LHCN-M2 (cell line): ENCODE results near the gene IL3RA. TPM values are rescaled to one million over a fixed set of nuclear protein-coding genes. Genes with fewer than 3 reads are reported as not detected.
"Not testable (repeated sequence)": the region's sequence is repeated elsewhere in the genome, so short reads cannot be mapped to it uniquely, and the experiment has no call there.

Source experiments
- DNase-seq: peaks from one replicate; pipeline ENCODE4 v3.0.0-alpha.2; 2012; ENCODE audit warnings: low read depth
- polyA plus RNA-seq: library from polyadenylated mRNA; unstranded; fragments of >200 nt; gene quantifications from one replicate; pipeline ENCODE4 v1.2.1, GENCODE V29; 2012; ENCODE audit warnings: missing spikeins
- total RNA-seq: library from RNA; depleted of rRNA; stranded (reverse); fragments of >200 nt; gene quantifications from 2 replicates; pipeline ENCODE4 v1.2.3, GENCODE V29; 2014; rRNA removed

Gene IL3RA
- not detected in 2 replicates for total RNA-seq
- 0.05 TPM for polyA plus RNA-seq

GRCh38 chrX:1336331-1336943 is at the start of gene IL3RA:
Gene IL3RA, plus strand, starts transcription at chrX:1336785. Its CDS starts 4,981 bp downstream, at chrX:1341766.
- DNase-seq = no peak

GRCh38 chrX:1289535-1289934 is 47.0 kb upstream of the IL3RA start:
- DNase-seq = no peak

DNA sequence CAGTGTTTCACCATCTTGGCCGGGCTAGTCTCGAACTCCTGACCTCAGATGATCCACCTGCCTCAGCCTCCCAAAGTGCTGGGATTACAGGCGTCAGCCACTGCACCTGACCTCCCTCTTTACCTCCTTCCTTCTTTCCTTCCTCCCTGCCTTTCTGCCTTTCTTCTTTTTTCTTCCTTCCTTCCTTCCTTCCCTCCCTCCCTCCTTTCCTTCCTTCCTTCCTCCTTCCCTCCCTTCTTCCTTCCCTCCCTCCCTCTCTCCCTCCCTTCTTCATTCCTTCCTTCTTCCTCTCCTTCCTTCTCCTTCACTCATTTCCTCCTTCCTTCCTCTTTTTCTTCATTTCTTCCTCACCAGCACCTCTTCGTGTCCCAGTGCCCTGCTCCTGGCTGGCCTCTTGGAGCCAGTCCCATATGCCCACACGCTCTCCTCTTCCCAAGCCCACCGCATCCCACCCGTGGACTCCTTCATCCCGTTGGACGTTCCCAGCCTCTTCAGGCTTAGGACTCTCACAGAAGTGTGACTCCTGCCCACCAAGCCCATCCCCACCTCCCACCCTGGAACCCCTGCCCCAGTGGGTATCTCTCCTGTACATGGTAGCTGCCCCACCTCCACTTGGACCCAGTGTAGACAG is 45.4 kb upstream of the IL3RA start:
- DNase-seq = no peak

- DNase-seq = no peak
These were observed 43.9 kb upstream of the IL3RA start for GRCh38 chrX:1292575-1293290.

DNA sequence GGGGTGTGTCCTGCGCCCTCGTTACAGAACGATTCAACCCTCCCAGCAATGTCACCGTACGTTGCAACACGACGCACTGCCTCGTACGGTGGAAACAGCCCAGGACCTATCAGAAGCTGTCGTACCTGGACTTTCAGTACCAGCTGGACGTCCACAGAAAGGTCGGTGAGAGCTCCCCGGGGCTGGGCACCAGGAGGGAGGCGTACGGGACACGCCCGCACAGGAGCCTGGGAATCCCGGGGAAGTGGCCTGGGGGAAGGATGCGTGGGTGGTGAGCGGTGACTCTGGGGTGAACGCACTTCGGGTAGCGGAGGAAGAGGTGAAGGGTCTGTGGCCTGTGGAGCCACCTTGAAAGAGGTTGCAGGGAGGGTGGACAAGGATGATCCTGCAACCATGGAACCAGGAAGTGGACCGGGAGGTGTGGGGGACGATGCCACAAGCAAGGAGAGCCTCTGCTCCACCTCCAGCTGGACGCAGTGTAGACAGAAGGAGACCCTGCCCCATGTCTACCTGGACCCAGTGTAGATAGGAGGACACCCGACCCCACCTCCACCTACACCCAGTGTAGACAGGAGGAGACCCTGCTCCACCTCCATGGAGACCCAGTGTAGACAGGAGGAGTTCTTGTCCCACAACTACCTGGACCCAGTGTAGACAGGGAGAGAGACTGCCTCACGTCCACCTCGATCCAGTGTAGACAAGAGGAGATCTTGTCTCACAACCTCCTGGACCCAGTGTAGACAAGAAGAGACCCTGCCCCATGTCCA is 42.1 kb upstream of the IL3RA start:
- no peak for DNase-seq

- no peak for DNase-seq
These were observed 41.0 kb upstream of the IL3RA start for GRCh38 chrX:1295550-1295949.

DNA sequence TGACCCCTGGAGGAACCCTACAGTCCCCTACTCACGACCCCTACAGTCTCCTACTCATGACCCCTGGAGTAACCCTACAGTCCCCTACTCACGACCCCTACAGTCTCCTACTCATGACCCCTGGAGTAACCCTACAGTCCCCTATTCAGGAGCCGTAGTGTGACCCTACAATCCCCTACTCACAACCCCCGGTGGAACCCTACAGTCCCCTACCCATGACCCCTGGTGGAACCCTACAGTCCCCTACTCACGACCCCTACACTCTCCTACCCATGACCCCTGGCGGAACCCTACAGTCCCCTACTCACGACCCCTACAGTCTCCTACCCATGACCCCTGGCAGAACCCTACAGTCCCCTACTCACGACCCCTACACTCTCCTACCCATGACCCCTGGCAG is 39.0 kb upstream of the IL3RA start:
- not testable (repeated sequence) for DNase-seq

- DNase-seq = no peak
These were observed 36.1 kb upstream of the IL3RA start for GRCh38 chrX:1300449-1300848.

GRCh38 chrX:1305411-1305810 is 31.2 kb upstream of the IL3RA start:
- DNase-seq = no peak

GRCh38 chrX:1306909-1307625 is 29.5 kb upstream of the IL3RA start:
- no peak for DNase-seq

GRCh38 chrX:1307626-1308340 is 28.8 kb upstream of the IL3RA start:
- no peak for DNase-seq

GRCh38 chrX:1308476-1308875 is 28.1 kb upstream of the IL3RA start:
- DNase-seq = no peak

- DNase-seq = not testable (repeated sequence)
These were observed 27.7 kb upstream of the IL3RA start for GRCh38 chrX:1308917-1309316.

DNA sequence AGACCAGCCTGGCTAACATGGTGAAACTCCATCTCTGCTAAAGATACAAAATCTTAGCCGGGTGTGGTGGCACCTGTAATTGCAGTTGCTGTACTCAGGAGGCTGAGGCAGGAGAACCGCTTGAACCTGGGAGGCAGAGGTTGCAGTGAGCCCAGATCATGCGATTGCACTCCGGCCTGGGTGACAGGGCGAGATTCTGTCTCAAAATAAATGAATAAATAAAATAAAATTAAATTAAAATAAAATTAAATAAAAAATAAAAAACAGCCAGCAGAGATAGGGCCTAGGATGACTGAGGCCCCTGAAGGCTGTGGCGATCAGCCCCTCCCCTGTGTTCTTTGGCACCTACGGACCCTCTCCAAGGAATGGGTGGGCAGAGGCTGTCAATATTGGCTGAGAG is 22.8 kb upstream of the IL3RA start:
- no peak for DNase-seq

DNA sequence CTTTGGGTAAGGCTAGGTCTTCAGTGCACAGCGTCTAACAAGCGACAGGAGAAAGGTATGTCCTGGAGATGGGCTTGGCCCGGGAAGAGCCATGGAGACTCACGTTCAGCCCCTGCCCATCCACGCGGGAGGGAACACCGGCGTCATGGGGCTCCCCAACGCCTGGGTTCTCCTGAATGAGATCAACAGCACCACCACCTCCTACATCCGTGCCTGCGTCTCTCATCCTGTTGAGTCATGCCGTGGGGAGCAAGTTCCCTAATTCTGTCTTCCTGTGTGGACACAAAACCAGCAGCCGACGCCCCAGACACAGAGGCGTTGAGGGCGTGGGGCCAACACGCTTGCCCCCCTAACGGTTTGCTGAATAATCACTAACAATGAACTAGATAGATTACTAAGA is 20.1 kb upstream of the IL3RA start:
- DNase-seq = no peak

DNA sequence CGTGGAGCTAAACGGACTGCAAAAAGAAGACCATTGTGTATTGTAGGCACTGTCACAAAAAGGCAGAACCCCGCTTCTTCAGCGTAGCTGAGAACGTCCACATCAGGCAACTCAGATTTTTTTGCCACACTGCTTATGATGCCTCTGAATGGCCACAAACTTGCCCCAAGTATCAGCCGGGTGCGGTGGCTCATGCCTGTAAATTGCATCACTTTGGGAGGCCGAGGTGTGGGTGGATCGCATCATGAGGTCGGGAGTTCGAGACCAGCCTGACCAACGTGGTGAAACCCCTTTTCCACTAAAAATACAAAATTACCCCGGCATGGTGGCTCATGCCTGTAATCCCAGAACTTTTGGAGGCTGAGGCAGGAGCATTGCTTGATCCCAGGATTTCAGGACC is 14.9 kb upstream of the IL3RA start:
- no peak for DNase-seq

- no peak for DNase-seq
These were observed 14.2 kb upstream of the IL3RA start for GRCh38 chrX:1322393-1322792.

- no peak for DNase-seq
These were observed 13.3 kb upstream of the IL3RA start for GRCh38 chrX:1323315-1323714.

- no peak for DNase-seq
These were observed 11.0 kb upstream of the IL3RA start for GRCh38 chrX:1325515-1326116.

DNA sequence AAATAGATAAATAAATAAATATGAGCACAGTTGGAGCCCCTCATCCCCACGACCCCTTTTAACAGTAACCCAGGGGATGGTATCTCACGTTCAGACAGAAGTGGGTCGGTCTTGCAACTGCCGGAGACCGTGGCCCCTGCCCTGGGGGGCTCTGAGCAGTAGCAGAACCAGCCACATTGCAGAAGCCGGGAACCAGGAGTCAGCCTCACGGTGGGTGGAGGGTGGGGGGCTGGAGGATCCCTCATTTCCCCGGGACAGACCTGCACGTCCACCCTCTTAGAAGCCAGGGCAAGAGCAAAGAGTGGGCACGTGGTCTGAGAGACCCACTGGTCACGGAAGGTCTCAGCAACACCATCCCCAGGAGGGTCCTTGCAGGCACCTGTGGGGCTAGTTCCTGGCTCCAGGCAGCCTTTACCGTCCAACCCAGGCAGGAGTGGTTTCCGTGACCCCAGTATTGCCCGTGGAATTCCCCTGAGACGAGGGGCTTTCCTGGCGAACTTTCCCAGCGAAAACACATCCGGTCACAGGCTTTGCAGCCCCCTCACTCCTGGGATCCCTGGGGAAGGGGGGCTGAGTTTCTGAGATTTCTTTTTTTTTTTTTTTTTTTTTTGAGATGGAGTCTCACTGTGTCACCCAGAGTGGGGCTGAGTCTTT is 8.8 kb upstream of the IL3RA start:
- DNase-seq = no peak
